ENCODE results near the gene ALK. TPM values are rescaled to one million over a fixed set of nuclear protein-coding genes. Genes with fewer than 3 reads are reported as not detected.

ALK gene
- total RNA-seq, 1 donor from 2014 or later: not detected

GRCh38 chr2:29769847-29770246, 151.5 kb downstream of the ALK start:
- intact Hi-C loops (cut with micrococcal nuclease): no loop called here
- no peaks in the 10 kb centered on the region for H3K36me3 Mint-ChIP-seq (ENCODE audit: low read depth)
- no peaks in the 10 kb centered on the region for H3K4me1 Mint-ChIP-seq (ENCODE audit: low read depth)
- H3K27me3 Mint-ChIP-seq (ENCODE audit: insufficient read depth): no peaks in the 10 kb centered on the region
- no peak for DNase-seq (ENCODE audit: low spot score)
- H3K4me3 Mint-ChIP-seq: no peak overlapping the region
- no peaks in the 10 kb centered on the region for H3K9me3 Mint-ChIP-seq
- H3K27ac Mint-ChIP-seq: no peak overlapping the region

GRCh38 chr2:29767606-29768335, 153.6 kb downstream of the ALK start:
- DNase-seq (ENCODE audit: low spot score): no peak
- Mint-ChIP-seq H3K4me3 (no peak overlapping the region), H3K4me1 (ENCODE audit: low read depth) (no peaks in the 10 kb centered on the region), H3K27ac (no peak overlapping the region), H3K27me3 (ENCODE audit: insufficient read depth) (no peaks in the 10 kb centered on the region), H3K9me3 (no peaks in the 10 kb centered on the region), H3K36me3 (ENCODE audit: low read depth) (no peaks in the 10 kb centered on the region)
- intact Hi-C loops (cut with micrococcal nuclease): no loop called here

- Mint-ChIP-seq H3K4me3 (no peak overlapping the region), H3K9me3 (no peaks in the 10 kb centered on the region), H3K36me3 (ENCODE audit: low read depth) (no peaks in the 10 kb centered on the region), H3K27me3 (ENCODE audit: insufficient read depth) (no peaks in the 10 kb centered on the region), H3K27ac (no peak overlapping the region), H3K4me1 (ENCODE audit: low read depth) (no peaks in the 10 kb centered on the region)
- no peak for DNase-seq (ENCODE audit: low spot score)
- intact Hi-C loops (cut with micrococcal nuclease): no loop called here
Observed at GRCh38 chr2:29766191-29766590, 155.2 kb downstream of the ALK start.

DNA sequence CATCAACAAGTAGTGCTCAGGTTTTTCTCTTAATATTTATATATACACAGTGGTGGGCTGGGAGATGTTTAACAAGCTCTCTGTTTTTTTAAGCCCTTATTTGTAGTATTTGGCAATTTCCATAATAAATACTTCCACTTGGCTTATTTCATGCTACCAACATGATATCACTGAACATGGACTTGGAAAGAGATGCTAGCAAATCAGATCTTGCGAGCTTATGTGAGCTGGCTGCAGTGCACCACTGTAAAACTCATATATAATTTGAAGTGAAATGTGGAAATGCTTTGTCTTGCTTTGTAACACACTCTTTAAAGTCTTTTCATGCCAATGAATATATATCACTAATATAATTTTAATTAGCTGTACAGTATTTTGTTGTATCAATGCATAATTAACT, 155.7 kb downstream of the ALK start:
- no peaks in the 10 kb centered on the region for H3K9me3 Mint-ChIP-seq
- H3K27ac Mint-ChIP-seq: no peak overlapping the region
- no peaks in the 10 kb centered on the region for H3K27me3 Mint-ChIP-seq (ENCODE audit: insufficient read depth)
- intact Hi-C loops (cut with micrococcal nuclease): no loop called here
- DNase-seq (ENCODE audit: low spot score): no peak
- H3K4me3 Mint-ChIP-seq: no peak overlapping the region
- no peaks in the 10 kb centered on the region for H3K36me3 Mint-ChIP-seq (ENCODE audit: low read depth)
- H3K4me1 Mint-ChIP-seq (ENCODE audit: low read depth): no peaks in the 10 kb centered on the region

- no peak for DNase-seq (ENCODE audit: low spot score)
- Mint-ChIP-seq H3K4me3 (no peak overlapping the region), H3K27me3 (ENCODE audit: insufficient read depth) (peaks cover 2% of the 10 kb centered on the region), H3K36me3 (ENCODE audit: low read depth) (no peaks in the 10 kb centered on the region), H3K9me3 (no peaks in the 10 kb centered on the region), H3K4me1 (ENCODE audit: low read depth) (no peaks in the 10 kb centered on the region), H3K27ac (no peak overlapping the region)
- intact Hi-C loops (cut with micrococcal nuclease): no loop called here
Observed at GRCh38 chr2:29763371-29763770, 158.0 kb downstream of the ALK start.

- peaks cover 2% of the 10 kb centered on the region for H3K27me3 Mint-ChIP-seq (ENCODE audit: insufficient read depth)
- no peak overlapping the region for H3K4me3 Mint-ChIP-seq
- H3K27ac Mint-ChIP-seq: no peak overlapping the region
- intact Hi-C loops (cut with micrococcal nuclease): no loop called here
- DNase-seq (ENCODE audit: low spot score): no peak
- H3K4me1 Mint-ChIP-seq (ENCODE audit: low read depth): no peaks in the 10 kb centered on the region
- no peaks in the 10 kb centered on the region for H3K36me3 Mint-ChIP-seq (ENCODE audit: low read depth)
- no peaks in the 10 kb centered on the region for H3K9me3 Mint-ChIP-seq
Observed at GRCh38 chr2:29762239-29762638, 159.1 kb downstream of the ALK start.

DNA sequence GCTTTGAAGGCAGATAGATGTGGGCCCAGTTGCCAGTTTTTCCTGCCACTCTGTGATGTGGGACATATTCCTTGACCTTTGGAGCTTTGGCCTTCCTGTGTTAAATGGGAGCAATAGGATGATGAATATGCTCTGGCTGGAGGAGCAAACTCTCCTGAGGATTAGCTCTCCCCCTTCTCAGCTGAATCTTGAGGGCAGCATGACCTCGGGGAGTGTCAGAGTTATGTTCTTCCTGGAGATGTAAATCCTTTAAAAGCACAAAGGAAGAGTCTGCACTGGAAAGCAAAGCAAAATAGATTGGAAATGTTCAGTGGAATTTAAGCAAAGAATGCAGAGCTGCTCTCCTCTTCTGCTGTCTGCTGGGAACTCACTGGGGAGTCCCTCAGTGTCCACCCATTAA, 160.1 kb downstream of the ALK start:
- intact Hi-C loops (cut with micrococcal nuclease): no loop called here
- peaks cover 2% of the 10 kb centered on the region for H3K27me3 Mint-ChIP-seq (ENCODE audit: insufficient read depth)
- no peak overlapping the region for H3K27ac Mint-ChIP-seq
- no peaks in the 10 kb centered on the region for H3K4me1 Mint-ChIP-seq (ENCODE audit: low read depth)
- H3K36me3 Mint-ChIP-seq (ENCODE audit: low read depth): no peaks in the 10 kb centered on the region
- DNase-seq (ENCODE audit: low spot score): no peak
- no peak overlapping the region for H3K4me3 Mint-ChIP-seq
- no peaks in the 10 kb centered on the region for H3K9me3 Mint-ChIP-seq

DNA sequence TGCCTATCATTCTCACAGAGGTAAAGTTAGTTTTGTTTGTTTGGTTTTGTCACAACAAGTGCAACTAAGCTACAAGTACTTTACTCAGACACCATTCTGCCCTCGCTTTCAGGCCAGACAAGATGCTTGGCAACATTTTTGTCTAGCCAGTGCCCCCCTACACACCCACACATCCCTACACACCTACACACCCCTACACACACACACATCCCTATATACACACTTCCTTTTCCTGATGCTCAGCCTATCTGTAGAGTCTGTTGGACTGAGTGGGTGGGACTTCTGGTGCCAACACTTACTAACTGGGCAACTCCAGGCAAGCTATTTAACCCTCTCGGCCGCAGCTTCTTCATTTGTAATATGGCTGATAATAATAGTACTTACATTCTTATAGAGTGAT, 161.4 kb downstream of the ALK start:
- no peak overlapping the region for H3K4me3 Mint-ChIP-seq
- H3K36me3 Mint-ChIP-seq (ENCODE audit: low read depth): no peaks in the 10 kb centered on the region
- intact Hi-C loops (cut with micrococcal nuclease): no loop called here
- H3K27ac Mint-ChIP-seq: no peak overlapping the region
- no peaks in the 10 kb centered on the region for H3K4me1 Mint-ChIP-seq (ENCODE audit: low read depth)
- H3K27me3 Mint-ChIP-seq (ENCODE audit: insufficient read depth): peaks cover 2% of the 10 kb centered on the region
- no peaks in the 10 kb centered on the region for H3K9me3 Mint-ChIP-seq
- DNase-seq (ENCODE audit: low spot score): no peak

DNA sequence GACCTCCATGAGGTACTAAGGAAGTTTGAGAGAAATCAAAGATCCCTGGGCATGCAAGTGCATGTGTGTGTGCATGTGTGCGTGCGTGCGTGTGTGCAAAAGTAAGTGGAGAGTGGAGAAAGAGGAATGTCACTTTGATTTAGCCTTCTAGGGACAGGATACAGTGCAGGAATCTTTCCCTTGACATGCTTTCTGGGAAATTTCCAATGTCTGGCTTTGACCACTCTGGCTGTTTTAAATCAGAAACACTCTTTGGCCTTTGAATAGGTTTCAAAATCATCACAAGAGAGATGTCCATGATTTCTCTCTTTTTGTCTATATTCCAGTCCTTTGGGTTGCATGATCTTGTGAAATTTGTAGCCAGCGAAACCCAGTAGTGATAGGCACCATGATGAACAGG, 162.0 kb downstream of the ALK start:
- Mint-ChIP-seq H3K27me3 (ENCODE audit: insufficient read depth) (peaks cover 2% of the 10 kb centered on the region), H3K4me3 (no peak overlapping the region), H3K4me1 (ENCODE audit: low read depth) (no peaks in the 10 kb centered on the region), H3K36me3 (ENCODE audit: low read depth) (no peaks in the 10 kb centered on the region), H3K27ac (no peak overlapping the region), H3K9me3 (no peaks in the 10 kb centered on the region)
- no peak for DNase-seq (ENCODE audit: low spot score)
- intact Hi-C loops (cut with micrococcal nuclease): no loop called here

- H3K9me3 Mint-ChIP-seq: no peaks in the 10 kb centered on the region
- no peak for DNase-seq (ENCODE audit: low spot score)
- intact Hi-C loops (cut with micrococcal nuclease): no loop called here
- H3K4me1 Mint-ChIP-seq (ENCODE audit: low read depth): no peaks in the 10 kb centered on the region
- H3K27me3 Mint-ChIP-seq (ENCODE audit: insufficient read depth): peaks cover 2% of the 10 kb centered on the region
- no peaks in the 10 kb centered on the region for H3K36me3 Mint-ChIP-seq (ENCODE audit: low read depth)
- no peak overlapping the region for H3K4me3 Mint-ChIP-seq
- no peak overlapping the region for H3K27ac Mint-ChIP-seq
Observed at GRCh38 chr2:29755829-29756228, 165.6 kb downstream of the ALK start.

DNA sequence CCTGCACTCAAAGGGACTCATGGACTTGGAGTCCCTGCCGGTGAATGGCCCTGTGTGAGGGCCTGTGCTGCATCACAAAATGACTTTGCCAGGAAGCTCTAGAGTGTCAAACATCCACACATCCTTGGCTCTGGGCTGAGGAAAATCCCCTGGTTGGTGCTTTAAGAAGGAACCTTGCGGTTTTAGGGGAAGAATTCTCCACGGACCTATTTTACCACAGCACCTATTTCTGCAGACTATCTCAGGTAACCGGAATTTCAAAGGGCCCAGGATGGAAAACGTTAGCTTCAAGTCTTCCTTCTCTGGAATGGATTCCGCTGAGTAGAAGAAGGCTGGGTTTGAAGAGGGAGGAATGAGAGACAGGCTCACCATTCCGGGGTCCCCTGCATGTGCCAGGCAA, 166.2 kb downstream of the ALK start:
- peaks cover 2% of the 10 kb centered on the region for H3K27me3 Mint-ChIP-seq (ENCODE audit: insufficient read depth)
- no peak overlapping the region for H3K27ac Mint-ChIP-seq
- no peaks in the 10 kb centered on the region for H3K36me3 Mint-ChIP-seq (ENCODE audit: low read depth)

GRCh38 chr2:29753671-29754444, 167.5 kb downstream of the ALK start:
- Mint-ChIP-seq H3K27ac (no peak overlapping the region), H3K4me3 (no peak overlapping the region), H3K27me3 (ENCODE audit: insufficient read depth) (no peaks in the 10 kb centered on the region), H3K4me1 (ENCODE audit: low read depth) (no peaks in the 10 kb centered on the region), H3K36me3 (ENCODE audit: low read depth) (no peaks in the 10 kb centered on the region), H3K9me3 (no peaks in the 10 kb centered on the region)
- DNase-seq (ENCODE audit: low spot score): no peak
- intact Hi-C loops (cut with micrococcal nuclease): no loop called here

More for the DNA sequence above, 166.2 kb downstream of the ALK start:
- intact Hi-C loops (cut with micrococcal nuclease): no loop called here
- Mint-ChIP-seq H3K9me3 (no peaks in the 10 kb centered on the region), H3K4me3 (no peak overlapping the region), H3K4me1 (ENCODE audit: low read depth) (no peaks in the 10 kb centered on the region)
- no peak for DNase-seq (ENCODE audit: low spot score)

DNA sequence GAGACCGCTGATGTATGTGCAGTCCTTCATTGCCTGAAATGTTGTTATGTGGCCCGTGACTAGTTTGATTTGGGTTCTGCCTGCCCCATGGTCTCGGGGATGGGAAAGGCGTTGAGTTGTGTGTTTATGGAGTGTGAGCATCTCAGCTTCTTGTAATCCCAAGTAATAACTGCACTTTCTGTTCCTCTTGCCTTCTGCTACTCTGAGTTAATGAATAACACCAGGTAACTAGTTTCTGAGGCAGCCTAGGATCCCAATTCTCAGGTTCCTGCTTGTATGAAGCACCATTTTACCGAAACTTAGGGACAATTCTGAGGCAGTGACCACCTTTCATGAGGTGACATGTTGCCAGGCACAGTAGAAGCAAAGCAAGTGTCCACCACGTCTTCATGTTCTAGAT, 170.0 kb downstream of the ALK start:
- no peaks in the 10 kb centered on the region for H3K9me3 Mint-ChIP-seq
- H3K27me3 Mint-ChIP-seq (ENCODE audit: insufficient read depth): no peaks in the 10 kb centered on the region
- H3K27ac Mint-ChIP-seq: no peak overlapping the region
- H3K36me3 Mint-ChIP-seq (ENCODE audit: low read depth): no peaks in the 10 kb centered on the region
- intact Hi-C loops (cut with micrococcal nuclease): no loop called here
- no peak overlapping the region for H3K4me3 Mint-ChIP-seq
- DNase-seq (ENCODE audit: low spot score): no peak
- H3K4me1 Mint-ChIP-seq (ENCODE audit: low read depth): no peaks in the 10 kb centered on the region
